HG03354 (cell line): ENCODE data around the gene HYAL2.

ENCODE experiments used
- ATAC-seq: cut with Tn5 transposase; IDR thresholded peaks from one replicate; pipeline ENCODE4 v1.9.1; 2021; ENCODE audit warnings: mild to moderate bottlenecking; ENCODE audit not compliant: unreplicated experiment, poor library complexity, severe bottlenecking

The HYAL2 gene

DNA sequence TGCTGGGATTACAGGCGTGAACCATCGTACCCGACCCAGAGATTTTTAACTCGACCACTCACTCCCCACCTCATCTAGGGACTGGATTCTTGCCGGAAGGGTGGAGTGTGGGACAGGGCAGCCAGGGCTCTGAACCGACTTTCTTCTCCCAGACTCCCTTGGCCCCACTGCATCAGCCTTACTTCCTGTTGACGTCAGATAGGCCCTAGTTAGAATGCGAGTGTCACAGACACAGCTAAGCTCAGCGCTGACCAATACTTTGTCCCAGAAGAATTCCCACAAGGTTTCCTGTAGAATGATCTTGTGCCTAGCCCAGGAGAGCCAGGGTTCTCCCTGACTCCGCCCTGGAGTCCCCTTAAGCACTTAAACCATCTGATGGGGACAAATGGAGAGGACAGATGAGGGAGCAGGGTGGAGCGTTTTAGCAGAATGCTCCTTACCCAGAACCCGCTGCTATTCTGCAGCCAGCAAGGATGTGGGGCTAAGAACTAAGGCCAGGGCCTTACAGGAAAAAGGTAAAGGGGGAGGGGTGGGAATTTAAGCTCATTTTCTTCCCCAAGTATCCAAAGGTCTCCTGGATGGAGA lies 11.3 kb upstream of the HYAL2 start:
- no peak for ATAC-seq

DNA sequence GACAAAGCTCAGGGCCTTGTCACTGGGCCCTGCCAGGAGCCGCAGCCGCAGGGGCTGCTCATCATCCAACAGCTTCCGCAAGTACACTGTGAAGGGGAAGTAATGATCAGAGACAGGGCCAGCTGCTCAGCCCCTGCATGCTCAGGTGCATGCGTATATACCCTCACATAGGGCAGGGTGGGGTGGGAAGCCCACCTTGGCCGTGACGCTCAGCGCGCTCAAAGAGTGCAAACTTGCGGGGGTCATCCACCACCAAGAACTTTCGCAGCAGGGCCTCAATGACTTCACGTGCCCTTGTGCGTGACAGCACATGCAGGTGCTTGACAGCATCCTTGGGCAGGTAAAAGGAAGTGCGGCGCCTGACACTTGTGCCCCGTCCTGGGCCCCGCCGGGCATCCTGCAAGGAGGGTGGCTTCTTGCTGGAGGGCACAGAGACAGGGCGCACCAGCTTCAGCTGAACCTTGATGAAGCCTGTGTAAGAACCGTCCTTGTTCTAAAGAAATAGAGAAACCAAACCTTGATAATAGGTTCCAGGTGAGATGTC lies 8.9 kb upstream of the HYAL2 start:
- no peak for ATAC-seq

DNA sequence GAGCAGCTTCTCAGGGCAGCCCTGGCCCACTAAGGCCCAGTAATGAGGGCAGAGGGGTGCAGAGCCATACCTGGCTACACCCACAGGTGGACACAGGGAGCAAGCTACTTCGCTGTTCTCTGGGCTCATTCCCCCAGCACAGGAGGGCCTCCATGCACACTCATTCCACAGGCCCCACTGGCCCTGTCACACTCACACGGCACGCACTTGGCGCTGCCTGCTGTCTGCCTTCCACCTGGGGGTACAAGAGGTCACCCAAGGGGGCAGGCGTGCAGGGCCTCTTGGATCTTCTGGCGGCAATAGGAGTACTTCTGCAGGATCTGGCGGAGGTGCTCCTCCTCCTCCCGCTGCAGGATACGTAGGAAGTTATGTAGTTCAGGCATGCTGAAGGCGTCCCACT lies 7.8 kb upstream of the HYAL2 start:
- no peak for ATAC-seq

DNA sequence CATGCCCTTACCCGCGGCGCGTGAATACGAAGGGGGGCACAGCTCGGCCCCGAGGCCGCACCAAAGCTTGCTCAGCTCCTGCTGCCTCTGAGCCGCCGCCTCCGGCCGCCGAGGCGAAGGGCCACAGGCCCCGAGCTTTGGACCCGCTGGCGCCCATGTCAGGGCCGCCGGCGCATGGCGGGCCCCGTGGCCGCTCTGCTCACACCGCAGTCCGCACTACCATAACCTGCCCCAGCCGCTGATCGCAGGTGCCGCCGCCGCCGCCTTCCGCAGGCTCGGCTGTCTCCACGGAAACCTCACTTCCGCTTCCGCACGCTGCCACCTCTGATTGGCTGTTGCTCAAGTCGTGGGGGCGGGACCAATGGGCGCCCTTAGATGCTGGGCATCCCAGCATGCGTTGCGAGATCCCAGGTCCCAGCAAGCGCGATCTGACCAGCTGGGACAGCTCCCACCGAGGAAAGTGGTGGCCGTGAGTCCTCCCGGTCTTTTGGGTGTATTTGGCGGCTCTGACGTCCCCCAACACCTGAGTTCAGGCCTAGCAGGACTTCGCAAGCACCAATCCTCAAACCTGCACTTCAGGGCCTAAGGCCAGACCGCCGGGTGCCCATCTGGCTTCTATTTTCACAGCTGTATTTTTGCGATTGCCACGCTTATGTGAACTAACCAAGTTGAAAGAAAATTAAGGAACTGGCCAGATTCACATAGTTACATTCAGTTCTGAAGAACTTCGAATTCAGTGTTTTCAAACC lies 5.6 kb upstream of the HYAL2 start, which contains the start of gene TUSC2:
Gene TUSC2, minus strand, starts transcription at position 281 of the 749 bp plus-strand sequence. Its CDS starts 124 bp downstream, at position 157.
- peak; percentile 90 for ATAC-seq

DNA sequence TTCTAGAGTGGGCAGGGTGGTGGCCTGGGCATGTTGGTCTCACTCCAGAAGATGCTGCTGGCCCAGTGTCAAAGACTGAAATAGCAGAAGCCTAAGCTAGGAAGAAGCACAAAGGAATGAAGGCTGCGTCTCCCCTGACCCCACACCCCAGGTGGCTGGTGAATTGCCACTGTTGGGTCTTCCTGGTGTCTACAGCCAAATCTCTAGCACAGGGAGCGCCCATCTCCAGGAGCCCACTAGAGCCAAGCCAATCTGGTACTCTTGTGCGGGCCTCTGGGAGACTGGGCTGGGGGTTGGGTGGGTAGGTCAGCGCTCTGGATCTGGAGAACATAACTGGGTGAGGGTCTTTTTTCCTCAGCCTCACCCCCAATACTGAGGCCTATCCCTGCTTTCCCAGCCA lies 4.6 kb upstream of the HYAL2 start:
- no peak for ATAC-seq

DNA sequence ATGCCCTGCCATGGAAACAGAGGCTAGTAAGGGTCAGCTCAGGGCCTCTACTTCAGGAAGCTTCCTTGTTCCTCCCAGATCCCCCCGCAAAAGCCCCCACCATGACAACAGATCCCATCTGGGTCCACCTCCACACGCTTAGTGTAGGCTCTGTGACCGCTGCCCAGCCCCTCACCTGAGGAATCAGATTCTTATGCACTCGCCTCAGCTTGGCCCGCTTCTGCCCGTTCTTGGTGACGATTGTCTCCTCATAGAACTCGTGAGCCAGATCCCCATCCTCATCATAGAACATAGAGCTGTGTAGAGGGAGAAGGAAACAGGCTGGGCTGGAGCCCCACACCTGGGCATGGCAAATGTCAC lies 3.6 kb upstream of the HYAL2 start:
- no peak for ATAC-seq

DNA sequence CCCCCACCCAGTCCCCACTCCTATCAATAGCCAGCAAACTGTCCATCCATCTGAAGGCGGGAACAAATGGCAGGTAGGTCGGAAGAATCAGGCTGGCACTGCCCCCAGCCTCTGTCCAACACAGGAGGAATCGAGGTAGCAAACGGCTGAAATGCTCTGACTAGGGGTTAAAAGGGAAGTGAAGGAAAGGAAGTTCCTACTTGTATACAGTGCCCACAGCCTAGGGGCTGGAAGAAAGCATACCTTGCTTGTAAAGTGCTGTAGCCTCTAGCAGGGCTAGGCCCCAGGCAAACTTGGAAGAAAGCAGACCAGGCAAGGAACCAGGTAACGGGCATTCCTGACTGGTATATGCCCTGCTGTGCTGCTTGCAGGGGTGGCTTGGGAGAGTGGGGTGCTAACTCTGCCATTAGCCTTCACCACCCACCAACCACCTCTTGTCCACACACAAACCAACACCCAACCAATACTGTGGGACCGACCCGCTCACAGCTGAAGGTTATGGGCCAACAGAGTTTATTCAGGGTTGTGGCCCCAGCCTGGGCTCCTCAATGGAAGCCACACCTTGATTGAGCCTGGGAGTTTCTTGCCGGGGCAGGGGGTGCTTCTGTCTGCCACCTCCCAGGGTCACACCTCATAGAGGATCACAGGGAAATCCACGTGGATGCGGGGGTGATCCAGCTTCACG lies 3.1 kb upstream of the HYAL2 start:
- no peak for ATAC-seq

DNA sequence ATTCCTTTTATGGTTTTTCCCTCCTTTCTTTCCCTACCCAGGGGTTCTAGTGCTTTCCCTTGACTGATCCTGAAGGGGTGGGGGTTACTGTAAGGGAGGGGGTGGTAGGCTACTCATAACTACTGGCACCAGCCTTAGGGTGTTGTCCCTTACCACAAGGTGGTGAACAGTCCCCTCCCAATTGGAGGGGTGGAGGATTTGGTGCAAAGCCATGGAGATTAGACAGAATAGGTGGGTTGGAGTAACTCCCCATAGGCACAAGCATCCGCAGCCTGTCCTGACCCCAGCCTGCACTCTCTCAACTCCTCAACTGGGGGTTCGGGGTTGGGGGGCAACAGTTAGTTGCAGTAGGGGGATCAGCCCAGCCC lies 2.6 kb upstream of the HYAL2 start:
- ATAC-seq, result no peak

DNA sequence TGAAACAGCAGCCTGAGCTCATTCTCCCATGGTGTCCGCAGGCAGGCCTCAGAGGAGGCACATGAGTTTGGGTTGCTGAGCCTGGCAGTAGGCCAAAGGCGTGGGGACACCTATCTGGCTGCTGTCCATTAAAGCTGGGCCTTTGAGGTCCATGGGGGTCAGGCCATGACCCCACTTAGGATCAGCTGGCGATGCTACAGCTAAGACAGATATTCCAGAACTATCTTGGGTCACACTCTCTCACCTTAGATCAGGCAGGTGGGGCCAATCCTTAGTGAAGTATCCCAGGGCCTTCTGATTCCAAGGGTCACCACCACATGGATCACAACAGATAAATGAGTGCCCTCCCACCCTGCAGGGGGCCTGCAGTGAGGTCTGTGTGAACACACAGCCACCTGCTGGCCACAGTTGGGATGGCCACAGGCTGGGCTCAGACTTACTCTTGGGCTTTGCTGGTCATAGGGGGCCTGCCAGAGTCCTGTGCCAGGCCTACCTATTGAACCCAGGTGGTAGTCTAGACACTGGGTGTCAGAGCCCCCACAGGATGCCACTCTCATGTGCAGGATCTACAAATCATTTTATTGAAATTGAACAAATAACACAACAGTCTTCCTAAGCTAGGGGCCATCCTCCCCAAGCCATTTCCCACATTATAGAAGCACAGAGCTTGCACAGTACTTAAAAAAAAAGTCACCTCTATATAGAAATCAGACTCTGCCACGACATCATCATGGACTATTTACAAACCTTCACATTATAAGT lies 2.0 kb upstream of the HYAL2 start:
- ATAC-seq, result no peak

DNA sequence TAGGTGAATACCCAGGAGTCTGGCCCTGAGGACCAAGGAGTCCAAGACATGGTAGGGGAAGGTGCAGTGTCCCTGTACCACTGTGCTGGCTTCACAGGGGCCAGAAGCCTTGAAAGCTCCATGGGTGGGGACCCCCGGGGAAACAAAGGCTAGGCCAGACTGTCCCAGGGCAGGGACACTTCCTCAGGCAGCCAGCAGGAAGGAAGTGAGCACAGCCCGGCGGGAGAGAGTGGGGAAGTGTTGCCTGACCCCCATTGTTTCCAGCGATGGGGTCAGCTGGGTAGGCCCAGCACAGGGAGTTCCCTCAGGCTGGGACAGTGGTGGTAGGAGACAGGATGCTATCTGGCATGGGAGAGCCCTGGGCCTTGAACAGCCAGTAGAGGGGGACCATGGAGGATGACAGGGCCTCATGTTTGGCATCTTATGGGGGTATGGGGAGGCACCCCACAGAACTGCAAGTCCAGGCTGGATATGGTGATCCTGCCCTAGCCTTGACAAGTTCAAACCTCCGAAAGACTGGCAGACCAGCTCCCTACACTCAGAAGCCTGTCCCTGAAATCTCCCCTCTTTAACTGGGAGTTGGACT lies 1.2 kb upstream of the HYAL2 start:
- no peak for ATAC-seq

DNA sequence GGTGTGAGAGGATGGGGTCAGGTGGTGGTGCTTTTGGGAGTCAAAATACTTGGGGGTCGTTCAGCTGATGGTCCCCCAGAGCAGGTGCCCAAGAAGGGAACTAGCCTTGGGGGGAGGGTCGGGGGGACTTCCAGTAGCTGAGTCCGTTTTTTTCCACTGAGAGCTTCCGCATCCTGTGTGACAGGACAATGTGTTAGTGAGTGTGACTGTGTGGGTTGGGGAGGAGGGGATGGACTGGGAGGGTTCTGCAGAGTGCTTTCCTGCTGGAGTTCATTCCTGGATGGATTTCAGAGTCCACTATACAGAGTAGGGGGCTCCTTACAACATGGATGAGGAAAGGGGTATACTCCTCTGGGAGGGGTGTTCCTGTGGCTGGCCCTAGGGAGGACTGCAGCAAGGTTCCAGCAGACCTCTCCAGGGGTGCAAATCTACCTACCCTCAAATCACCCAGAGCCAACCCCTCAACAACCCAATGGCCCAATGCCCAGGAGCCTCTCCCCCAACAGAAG lies 601 bp upstream of the HYAL2 start:
- no peak for ATAC-seq

DNA sequence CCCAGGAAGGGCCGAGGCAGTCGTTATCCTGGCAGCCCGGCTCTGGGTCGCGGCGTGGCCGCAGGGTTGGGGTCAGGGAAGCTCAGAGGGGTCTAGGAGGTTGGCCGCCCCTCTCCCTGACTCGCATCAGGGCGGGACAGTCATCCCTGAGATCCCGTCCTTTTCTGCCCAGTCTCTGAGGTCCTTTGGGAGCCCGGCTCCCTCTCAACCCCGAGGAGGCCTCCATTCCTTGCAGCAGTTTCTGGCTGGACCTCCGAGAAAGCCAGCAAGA lies 495 bp downstream of the HYAL2 start:
- ATAC-seq, result no peak

DNA sequence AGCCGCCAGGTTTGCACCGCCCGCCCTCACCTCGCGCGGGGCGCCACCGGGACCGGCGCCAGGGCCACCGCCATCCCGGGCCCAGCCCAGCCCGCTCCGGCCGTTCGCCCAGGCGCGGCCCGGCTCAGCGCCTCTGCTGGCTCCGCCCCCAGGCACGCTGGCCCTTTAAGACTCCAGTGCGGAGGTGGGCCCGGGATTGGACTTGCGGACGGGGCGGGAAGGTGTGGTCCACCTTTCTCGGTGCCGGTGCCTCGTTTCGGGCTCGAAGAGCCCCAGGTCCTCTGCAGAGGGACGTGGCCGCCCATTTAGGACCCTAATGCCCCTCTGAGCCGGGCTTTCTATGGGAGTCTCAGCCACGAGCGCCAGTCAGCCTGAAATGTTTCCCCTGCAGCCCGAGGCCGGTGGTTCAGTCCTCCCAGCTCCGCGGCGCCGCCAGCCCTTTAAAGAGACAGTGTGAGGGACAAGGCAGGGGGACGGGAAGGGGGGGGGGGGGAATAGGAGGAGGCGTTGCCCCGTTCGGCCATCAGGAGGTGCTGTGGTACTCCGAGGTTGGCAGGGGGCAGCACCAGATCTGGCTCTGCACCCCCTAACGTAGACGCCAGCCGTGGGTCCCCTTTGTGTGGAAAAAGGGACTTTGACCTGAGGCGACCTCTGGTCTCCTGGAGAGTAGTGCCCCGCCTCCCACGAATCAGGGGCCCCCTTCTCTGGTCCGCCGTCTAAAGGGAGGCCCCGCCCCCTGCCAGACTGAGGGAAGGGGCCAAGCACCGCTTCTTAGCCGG lies 1.0 kb downstream of the HYAL2 start:
- peak; percentile 82 for ATAC-seq

DNA sequence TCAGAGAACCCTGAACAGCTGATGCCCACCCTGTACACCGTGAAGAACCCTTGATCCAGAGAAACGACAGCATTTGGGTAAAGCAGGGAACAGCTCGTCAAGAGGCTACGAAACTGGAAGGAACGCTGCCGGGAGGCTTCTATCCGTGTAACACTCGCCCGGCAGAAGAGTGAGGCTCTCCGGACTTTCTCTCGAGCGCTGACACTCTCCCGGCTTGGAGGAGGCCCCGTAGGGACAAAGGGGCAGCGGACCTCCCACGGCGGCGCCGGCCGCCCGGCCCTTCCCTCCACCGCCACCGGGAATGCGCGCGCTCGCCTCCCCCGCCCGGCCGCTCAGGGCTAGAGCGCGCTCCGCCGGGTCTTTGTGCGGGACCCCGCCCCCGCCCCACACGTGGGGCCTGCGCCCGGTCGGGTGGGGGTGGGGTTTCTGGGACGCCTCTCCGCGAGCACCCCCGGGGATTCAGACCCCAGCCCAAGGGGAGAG lies 1.7 kb downstream of the HYAL2 start:
- peak; percentile 53 for ATAC-seq

DNA sequence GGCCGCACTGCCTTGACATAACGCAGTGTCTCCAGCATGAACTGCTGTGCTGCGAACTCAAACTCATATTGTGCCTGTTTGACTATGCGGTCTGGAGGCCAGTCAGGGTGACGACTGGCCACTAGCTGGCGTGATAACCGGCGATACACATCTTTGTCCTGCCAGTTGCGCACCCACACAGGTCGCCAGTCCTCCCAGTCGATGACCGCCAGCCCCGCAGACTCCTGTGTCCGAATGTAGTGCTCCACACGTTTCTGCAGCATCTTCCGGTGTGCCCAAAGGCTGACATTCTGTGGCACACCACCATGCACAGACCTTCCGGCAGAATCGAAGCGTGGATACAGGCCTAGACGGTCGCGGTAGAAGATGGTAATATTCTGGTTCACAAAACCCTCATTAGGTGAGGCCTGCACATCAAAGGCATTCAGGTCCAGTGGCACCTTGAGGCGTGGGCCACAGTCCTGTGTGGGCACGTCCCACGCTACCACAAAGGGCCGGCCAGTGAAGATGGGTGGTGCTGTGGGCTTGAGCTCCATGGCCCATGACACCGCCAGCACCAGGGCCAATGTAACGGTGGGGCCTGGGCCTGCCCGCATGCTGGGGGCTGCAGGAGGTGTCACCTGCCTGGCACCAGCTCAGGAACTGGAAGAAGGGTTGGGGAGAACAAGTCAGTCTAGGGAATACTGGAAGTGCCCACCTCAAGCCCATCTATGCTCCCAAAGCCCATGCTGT lies 2.5 kb downstream of the HYAL2 start:
- ATAC-seq, result no peak

DNA sequence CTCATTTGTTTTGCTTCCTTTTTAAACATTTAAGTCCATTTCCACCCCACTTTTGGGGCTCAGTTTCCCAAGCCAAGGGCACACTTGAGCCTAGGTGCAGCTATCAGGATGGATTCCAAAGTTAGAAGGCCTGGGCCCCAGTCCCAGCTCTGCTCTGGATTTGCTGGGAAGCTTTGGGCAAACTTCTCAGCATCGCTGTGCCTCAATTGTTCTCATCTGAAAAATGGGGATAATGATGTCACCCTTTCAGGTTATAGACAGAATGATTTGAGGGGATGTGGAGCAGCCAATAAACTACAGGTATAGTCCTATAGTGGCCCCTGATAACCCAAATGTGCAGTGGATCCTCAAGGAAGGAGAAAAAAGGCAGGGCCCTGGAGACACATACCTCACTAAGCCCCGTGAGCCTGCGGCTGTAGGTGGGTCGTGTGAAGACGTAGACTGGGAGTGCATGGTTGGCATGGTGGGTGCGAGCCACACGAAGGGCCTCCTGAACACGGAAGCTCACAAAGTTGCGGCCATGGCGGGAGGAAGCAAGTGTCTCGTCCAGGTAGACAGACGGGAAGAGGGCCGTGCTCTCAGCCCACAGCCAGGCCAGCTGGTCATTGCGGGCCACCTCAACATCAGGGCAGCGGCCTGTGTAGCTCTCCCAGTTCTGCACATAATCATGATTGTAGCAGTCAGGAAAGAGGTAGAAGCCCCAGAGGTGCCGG lies 3.2 kb downstream of the HYAL2 start:
- ATAC-seq, result no peak

DNA sequence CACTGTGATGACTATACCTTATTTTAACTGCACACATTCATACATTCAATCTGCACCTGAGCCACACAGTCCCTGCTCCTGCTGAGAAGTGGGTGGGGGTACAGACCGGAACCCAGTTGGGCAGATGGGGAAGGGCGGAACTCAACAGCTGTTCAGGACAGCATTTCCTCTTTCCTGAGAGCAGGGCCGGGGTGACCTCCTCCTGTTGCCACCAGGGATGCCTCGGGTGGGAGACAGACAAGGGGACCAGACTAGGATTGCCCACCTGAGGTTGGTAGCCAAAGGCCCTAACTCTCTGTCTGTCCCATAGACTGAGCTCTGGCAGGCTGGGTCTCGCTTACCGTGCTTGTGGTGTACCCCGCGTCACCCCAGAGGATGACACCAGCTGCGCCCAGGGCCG lies 3.9 kb downstream of the HYAL2 start:
- ATAC-seq, result no peak

DNA sequence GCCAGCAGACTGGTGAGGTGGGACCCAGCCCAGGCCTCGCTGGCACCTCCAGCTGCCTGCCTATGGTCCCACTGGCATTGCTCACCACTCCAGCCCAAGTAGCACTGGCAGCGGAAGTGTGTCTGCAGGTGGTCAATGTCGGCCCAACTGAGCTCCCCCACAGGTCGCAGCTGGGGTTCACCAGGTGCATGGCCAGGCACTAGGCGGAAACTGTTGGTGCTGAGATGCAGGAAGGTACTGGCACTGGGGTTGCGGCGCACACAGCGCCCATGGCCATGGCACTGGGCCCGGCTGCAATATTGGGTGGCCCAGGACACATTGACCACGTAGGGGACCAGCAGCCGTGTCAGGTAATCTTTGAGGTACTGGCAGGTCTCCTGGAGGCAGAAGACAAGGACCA lies 4.4 kb downstream of the HYAL2 start:
- no peak for ATAC-seq
